GM12801 (cell line): ENCODE data around the gene TLE1.

Experiments
- CTCF ChIP-seq: IDR thresholded peaks from one replicate; pipeline ENCODE4 v1.5.1; 2011; ENCODE audit warnings: control low read depth; ENCODE audit not compliant: insufficient read length; ENCODE audit errors: extremely low read depth

TLE1 gene

GRCh38 chr9:81671880-81672280 lies 17.5 kb downstream of the TLE1 start:
- no peak for TF ChIP-seq CTCF

- TF ChIP-seq CTCF, result no peak
These were observed 19.5 kb downstream of the TLE1 start for GRCh38 chr9:81669866-81670265.

- no peak for TF ChIP-seq CTCF
These were observed 20.2 kb downstream of the TLE1 start for GRCh38 chr9:81669041-81669651.

- TF ChIP-seq CTCF, result no peak
These were observed 23.2 kb downstream of the TLE1 start for GRCh38 chr9:81666123-81666522.

- no peak for TF ChIP-seq CTCF
These were observed 23.9 kb downstream of the TLE1 start for GRCh38 chr9:81665322-81665871.

GRCh38 chr9:81664638-81665222 lies 24.6 kb downstream of the TLE1 start:
- TF ChIP-seq CTCF, result no peak

GRCh38 chr9:81661339-81661738 lies 28.0 kb downstream of the TLE1 start:
- TF ChIP-seq CTCF, result no peak
